Breast epithelium (tissue), 3 donors: ENCODE measurements around the gene CASZ1.

ENCODE experiments used
- CTCF ChIP-seq, 3 donors: fragments of 450-650 bp; IDR thresholded peaks; one replicate each; pipeline ENCODE4 v1.5.1; 2016 to 2017; ENCODE audit warnings: antibody characterized with exemption in 3 of 3, mild to moderate bottlenecking in 3 of 3, moderate library complexity in 3 of 3
- POLR2A ChIP-seq: fragments of 450-650 bp; IDR thresholded peaks from one replicate; pipeline ENCODE4 v1.6.1; 2016; ENCODE audit warnings: antibody characterized with exemption, mild to moderate bottlenecking, moderate library complexity
- POLR2AphosphoS5 ChIP-seq, 3 donors: sonication (generic); formaldehyde crosslinking; IDR thresholded peaks; one replicate each; pipeline ENCODE4 v1.6.1; 2017; ENCODE audit warnings: antibody characterized with exemption in 3 of 3

GRCh38 chr1:10596780-10597179 is 199.7 kb downstream of the CASZ1 start:
- no peak for TF ChIP-seq CTCF (IDR thresholded peaks at IDR 0.05)
- no peak for TF ChIP-seq POLR2A
- no peak for TF ChIP-seq POLR2AphosphoS5 (IDR thresholded peaks at IDR 0.05)
